IMR-90 (cell line): ENCODE data around the gene AIFM2. TPM values are rescaled to one million over a fixed set of nuclear protein-coding genes. Genes with fewer than 3 reads are reported as not detected.

Source experiments
- ATAC-seq: fragments of 200-7000 bp; cut with Tn5 transposase; 2 replicates; pipeline ENCODE4 v1.9.1; 2020; ENCODE audit warnings: low read depth, mild to moderate bottlenecking, moderate library complexity
- BruUV-seq: library from RNA; stranded (reverse); fragments of 400-500 nt; replicated peaks from 2 replicates; lab custom pipeline; 2021; lab: Mats Ljungman, UMichigan
- CTCF ChIA-PET: fragments of 300-600 bp; formaldehyde crosslinking; extraction: SDS; loops from one replicate; lab custom pipeline; 2021; ENCODE audit warnings: antibody characterized with exemption; lab: Yijun Ruan, JAX
- POLR2A ChIA-PET: fragments of 300-600 bp; sonication (Branson Sonifier 250); formaldehyde crosslinking; loops from one replicate; lab custom pipeline; 2022; ENCODE audit warnings: antibody characterized with exemption; ENCODE audit not compliant: unreplicated experiment; lab: Charles Lee
- DNase-seq: peaks from one replicate; pipeline ENCODE4 v3.0.0; 2013
- H2AFZ ChIP-seq: replicated peaks from 2 replicates; pipeline ENCODE3; 2013; ENCODE audit warnings: low read length, mild to moderate bottlenecking; ENCODE audit not compliant: poor library complexity
- H2AK5ac ChIP-seq: 2 replicates; pipeline ENCODE4 v1.6.1; 2013; ENCODE audit warnings: low read depth, low read length, inconsistent platforms
- H2AK9ac ChIP-seq: replicated peaks from 2 replicates; pipeline ENCODE3; 2013; ENCODE audit warnings: mild to moderate bottlenecking, low read depth, low read length, moderate library complexity; ENCODE audit not compliant: poor library complexity
- H2BK120ac ChIP-seq: 2 replicates; pipeline ENCODE4 v1.6.1; 2013; ENCODE audit warnings: low read depth, low read length, inconsistent platforms
- H2BK15ac ChIP-seq: 3 replicates; pipeline ENCODE4 v1.6.1; 2013; ENCODE audit warnings: low read depth, low read length, inconsistent platforms
- H2BK20ac ChIP-seq: 2 replicates; pipeline ENCODE4 v1.6.1; 2013; ENCODE audit warnings: low read depth, mild to moderate bottlenecking, inconsistent platforms, low read length, moderate library complexity
- H2BK5ac ChIP-seq: 2 replicates; pipeline ENCODE4 v1.6.1; 2013; ENCODE audit warnings: mild to moderate bottlenecking, low read depth, low read length, inconsistent platforms; ENCODE audit not compliant: poor library complexity, severe bottlenecking
- H3K14ac ChIP-seq: replicated peaks from 2 replicates; pipeline ENCODE4 v1.6.1; 2013; ENCODE audit warnings: low read depth, low read length, inconsistent platforms
- H3K18ac ChIP-seq: 2 replicates; pipeline ENCODE4 v1.6.1; 2013; ENCODE audit warnings: low read depth, low read length, control low read depth
- H3K23ac ChIP-seq: 2 replicates; pipeline ENCODE4 v1.6.1; 2013; ENCODE audit warnings: low read depth, low read length, inconsistent platforms
- H3K27ac ChIP-seq: 2 replicates; pipeline ENCODE4 v1.5.1; 2013; ENCODE audit warnings: mild to moderate bottlenecking, control low read depth, low read length; ENCODE audit not compliant: insufficient read depth
- H3K27me3 ChIP-seq: 2 replicates; pipeline ENCODE4 v1.6.1; 2013; ENCODE audit warnings: low read length; ENCODE audit not compliant: control insufficient read depth, insufficient read depth
- H3K36me3 ChIP-seq: 2 replicates; pipeline ENCODE4 v1.6.1; 2013; ENCODE audit warnings: low read length, mixed read lengths; ENCODE audit not compliant: control insufficient read depth, insufficient read depth
- H3K4ac ChIP-seq: 2 replicates; pipeline ENCODE4 v1.6.1; 2013; ENCODE audit warnings: low read depth, low read length, inconsistent platforms
- H3K4me1 ChIP-seq: 2 replicates; pipeline ENCODE4 v1.6.1; 2013; ENCODE audit warnings: low read length, mixed read lengths; ENCODE audit not compliant: control insufficient read depth, insufficient read depth
- H3K4me2 ChIP-seq: 2 replicates; pipeline ENCODE4 v1.6.1; 2013; ENCODE audit warnings: low read depth, mild to moderate bottlenecking, control low read depth, low read length, moderate library complexity
- H3K4me3 ChIP-seq: 2 replicates; pipeline ENCODE4 v1.5.1; 2013; ENCODE audit warnings: low read depth, mild to moderate bottlenecking, control low read depth, low read length, moderate library complexity; ENCODE audit not compliant: insufficient read depth
- H3K56ac ChIP-seq: 2 replicates; pipeline ENCODE4 v1.6.1; 2013; ENCODE audit warnings: low read length, inconsistent platforms; ENCODE audit not compliant: insufficient read depth; ENCODE audit errors: extremely low read depth
- H3K79me1 ChIP-seq, 2 experiments: 2 replicates each; pipeline ENCODE4 v1.6.1; 2013; ENCODE audit warnings: low read length in 2 of 2, inconsistent platforms in 1 of 2, low read depth in 1 of 2
- H3K9ac ChIP-seq: 2 replicates; pipeline ENCODE4 v1.6.1; 2013; ENCODE audit warnings: low read depth, low read length, control low read depth
- H3K9me1 ChIP-seq: 2 replicates; pipeline ENCODE4 v1.6.1; 2013; ENCODE audit warnings: low read length, inconsistent platforms; ENCODE audit not compliant: insufficient read depth
- H3K9me3 ChIP-seq: 2 replicates; pipeline ENCODE4 v1.6.1; 2013; ENCODE audit warnings: low read length; ENCODE audit not compliant: control insufficient read depth, insufficient read depth
- H4K20me1 ChIP-seq: 2 replicates; pipeline ENCODE4 v1.6.1; 2013; ENCODE audit warnings: low read length, inconsistent platforms; ENCODE audit not compliant: insufficient read depth
- H4K5ac ChIP-seq: 2 replicates; pipeline ENCODE4 v1.6.1; 2013; ENCODE audit warnings: mild to moderate bottlenecking, low read depth, low read length, control low read depth
- H4K8ac ChIP-seq, 2 experiments: 2 replicates each; pipeline ENCODE4 v1.6.1; 2013; ENCODE audit warnings: low read depth in 2 of 2, low read length in 2 of 2, control low read depth in 1 of 2, inconsistent platforms in 1 of 2
- H4K91ac ChIP-seq: 2 replicates; pipeline ENCODE4 v1.6.1; 2013; ENCODE audit warnings: low read depth, low read length, inconsistent platforms; ENCODE audit not compliant: insufficient read depth
- CHD1 ChIP-seq: IDR thresholded peaks from 2 replicates; pipeline ENCODE4 v1.6.1; 2012; ENCODE audit warnings: low read depth, low read length, improper control_type of control experiment
- FOS ChIP-seq: fragments of 150-350 bp; IDR thresholded peaks from 2 replicates; pipeline ENCODE4 v1.6.1; 2016; ENCODE audit warnings: low read depth, low read length
- MAFK ChIP-seq: IDR thresholded peaks from 2 replicates; pipeline ENCODE4 v1.6.1; 2012; ENCODE audit warnings: low read depth, low read length, improper control_type of control experiment
- MAZ ChIP-seq: IDR thresholded peaks from 2 replicates; pipeline ENCODE4 v1.6.1; 2012; ENCODE audit warnings: low read depth, mild to moderate bottlenecking, low read length, improper control_type of control experiment, moderate library complexity, borderline replicate concordance
- MXI1 ChIP-seq: IDR thresholded peaks from 2 replicates; pipeline ENCODE4 v1.6.1; 2012; ENCODE audit warnings: low read depth, mild to moderate bottlenecking, low read length, moderate library complexity, borderline replicate concordance
- NFE2L2 ChIP-seq: fragments of 150-350 bp; IDR thresholded peaks from 2 replicates; pipeline ENCODE4 v1.6.1; 2016; ENCODE audit warnings: low read depth, mild to moderate bottlenecking, low read length
- POLR2A ChIP-seq: IDR thresholded peaks from 2 replicates; pipeline ENCODE4 v1.6.1; 2012; ENCODE audit warnings: mild to moderate bottlenecking, low read depth, low read length
- WGBS, 2 experiments: methylation state at CpG; one replicate each; pipeline versions ENCODE4 v1.1.5 to v1.1.7; 2013; ENCODE audit warnings: missing lambda C conversion rate in 2 of 2; ENCODE audit not compliant: insufficient read length in 1 of 2; ENCODE audit errors: extremely low coverage in 2 of 2; 5-methylcytosine and 5-hydroxymethylcytosine counted together
- dilution Hi-C: fragments of 300-500 bp; cut with HindIII; formaldehyde crosslinking; loops from one replicate; pipeline ENCODE4 v1.14.3; 2018; ENCODE audit warnings: low sequenced_read_pairs; ENCODE audit not compliant: unreplicated experiment
- in situ Hi-C: fragments of 300-500 bp; cut with MboI; formaldehyde crosslinking; loops from 3 replicates; pipeline ENCODE4 v1.14.3; 2019; ENCODE audit warnings: low sequenced_read_pairs, inconsistent platforms, mixed read lengths
- intact Hi-C: fragments of 100-400 bp; cut with micrococcal nuclease; formaldehyde crosslinking; loops from 2 replicates; pipeline ENCODE4 v1.10.0; 2022
- polyA plus RNA-seq, 3 experiments: library from polyadenylated mRNA; depleted of rRNA; stranded (reverse); fragments of >200 nt; gene quantifications; 2 replicates each; pipeline ENCODE4 v1.2.3, GENCODE V29; 2012; ENCODE audit warnings: low replicate concordance in 1 of 3
- total RNA-seq: library from RNA; depleted of rRNA; stranded (reverse); fragments of >200 nt; gene quantifications from 2 replicates; pipeline ENCODE4 v1.2.3, GENCODE V29; 2012
- TF ChIP-seq, protein P1 (sequence below): conservative IDR thresholded peaks from 2 replicates; pipeline ENCODE4 v1.5.1; 2012; ENCODE audit warnings: mild to moderate bottlenecking, low read depth, low read length, improper control_type of control experiment
- TF ChIP-seq, protein P2 (sequence below): fragments of 150-350 bp; IDR thresholded peaks from 2 replicates; pipeline ENCODE4 v1.6.1; 2016; ENCODE audit warnings: low read depth, mild to moderate bottlenecking, low read length, moderate library complexity, borderline replicate concordance

AIFM2 gene
- total and polyA plus RNA-seq, 2 of the 4 experiments (the other 2 are of a cell fraction), result 2.0 to 4.6 TPM

DNA sequence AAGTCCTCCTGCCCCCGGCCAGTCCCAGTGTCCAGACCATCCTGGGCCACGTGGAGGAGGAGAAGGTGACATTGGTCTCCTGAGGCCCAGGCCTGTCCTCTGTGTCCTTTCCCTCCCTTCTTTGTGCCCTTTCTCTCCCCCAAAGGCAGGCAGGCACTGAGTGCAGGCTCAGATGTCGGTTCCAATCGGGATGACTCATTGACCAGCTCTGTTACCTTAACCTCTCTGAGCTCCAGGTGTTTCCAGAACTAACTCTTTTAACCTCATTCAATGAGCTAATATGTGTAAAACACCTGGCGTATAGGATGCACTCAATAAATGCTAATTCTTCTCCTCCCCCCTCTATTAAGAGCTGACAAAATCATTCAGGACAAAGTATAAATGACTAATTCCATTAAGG is 54.3 kb downstream of the AIFM2 start:
- no TSS peak for BruUV-seq
- Histone ChIP-seq H2BK5ac (no peak overlapping the region), H2BK20ac (no peak overlapping the region), H3K23ac (no peak overlapping the region), H3K9me1 (peaks cover 14% of the 10 kb centered on the region), H3K14ac (no peak overlapping the region), H3K9ac (no peak overlapping the region), H2AK9ac (no peak overlapping the region), H4K5ac (no peak overlapping the region), H3K4me3 (no peak overlapping the region), H2AK5ac (no peak overlapping the region), H2AFZ (peak overlapping the region; percentile 6), H3K9me3 (no peaks in the 10 kb centered on the region), H3K36me3 (peaks cover 4% of the 10 kb centered on the region), H3K27ac (no peak overlapping the region), H3K18ac (no peak overlapping the region), H3K4me1 (0 out of 2 replicates have a peak, but pooled peaks cover 1% of the 10 kb centered on the region), H2BK120ac (no peak overlapping the region), H3K4me2 (no peak overlapping the region), H4K91ac (no peak overlapping the region), H3K4ac (no peak overlapping the region), H4K8ac (no peak overlapping the region), H3K79me1 (peaks cover 0 to 8% of the 10 kb centered on the region in 2 experiments; a peak in 2 of 4 replicates), H3K27me3 (no peaks in the 10 kb centered on the region), H3K56ac (no peak overlapping the region), H4K20me1 (peaks cover 3% of the 10 kb centered on the region; the same call in 1 of the 2 replicates), H2BK15ac (no peak overlapping the region)
- in situ Hi-C loops (no loop called here), dilution Hi-C loops (no loop called here), intact Hi-C loops (no loop called here)
- 100% methylated on average over 1 of the region's 5 CpGs; no CpG with 5 or more reads in 1 of the 2 experiments for WGBS, 2 experiments
- DNase-seq, result no peak
- ATAC-seq, result no peak
- ChIA-PET CTCF (interaction anchor here (1.5 kb wide), 1 partner anchor 38 kb away, joined by 3 read pairs; no protein-coding TSS in a partner anchor), POLR2A (interaction anchor here (0.5 kb wide), 1 partner anchor 92 kb away, joined by 3 read pairs; the partner anchor contains the start of gene SAR1A)
- TF ChIP-seq CHD1 (no peak), POLR2A (no peak), MAZ (no peak), NFE2L2 (no peak), FOS (no peak), MXI1 (no peak), MAFK (no peak)
- TF ChIP-seq, protein P1, sequence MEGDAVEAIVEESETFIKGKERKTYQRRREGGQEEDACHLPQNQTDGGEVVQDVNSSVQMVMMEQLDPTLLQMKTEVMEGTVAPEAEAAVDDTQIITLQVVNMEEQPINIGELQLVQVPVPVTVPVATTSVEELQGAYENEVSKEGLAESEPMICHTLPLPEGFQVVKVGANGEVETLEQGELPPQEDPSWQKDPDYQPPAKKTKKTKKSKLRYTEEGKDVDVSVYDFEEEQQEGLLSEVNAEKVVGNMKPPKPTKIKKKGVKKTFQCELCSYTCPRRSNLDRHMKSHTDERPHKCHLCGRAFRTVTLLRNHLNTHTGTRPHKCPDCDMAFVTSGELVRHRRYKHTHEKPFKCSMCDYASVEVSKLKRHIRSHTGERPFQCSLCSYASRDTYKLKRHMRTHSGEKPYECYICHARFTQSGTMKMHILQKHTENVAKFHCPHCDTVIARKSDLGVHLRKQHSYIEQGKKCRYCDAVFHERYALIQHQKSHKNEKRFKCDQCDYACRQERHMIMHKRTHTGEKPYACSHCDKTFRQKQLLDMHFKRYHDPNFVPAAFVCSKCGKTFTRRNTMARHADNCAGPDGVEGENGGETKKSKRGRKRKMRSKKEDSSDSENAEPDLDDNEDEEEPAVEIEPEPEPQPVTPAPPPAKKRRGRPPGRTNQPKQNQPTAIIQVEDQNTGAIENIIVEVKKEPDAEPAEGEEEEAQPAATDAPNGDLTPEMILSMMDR, result no peak
- TF ChIP-seq, protein P2, sequence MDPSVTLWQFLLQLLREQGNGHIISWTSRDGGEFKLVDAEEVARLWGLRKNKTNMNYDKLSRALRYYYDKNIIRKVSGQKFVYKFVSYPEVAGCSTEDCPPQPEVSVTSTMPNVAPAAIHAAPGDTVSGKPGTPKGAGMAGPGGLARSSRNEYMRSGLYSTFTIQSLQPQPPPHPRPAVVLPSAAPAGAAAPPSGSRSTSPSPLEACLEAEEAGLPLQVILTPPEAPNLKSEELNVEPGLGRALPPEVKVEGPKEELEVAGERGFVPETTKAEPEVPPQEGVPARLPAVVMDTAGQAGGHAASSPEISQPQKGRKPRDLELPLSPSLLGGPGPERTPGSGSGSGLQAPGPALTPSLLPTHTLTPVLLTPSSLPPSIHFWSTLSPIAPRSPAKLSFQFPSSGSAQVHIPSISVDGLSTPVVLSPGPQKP, result no peak
